Sigmoid colon (tissue), 7 donors: ENCODE measurements around the gene SLC10A6. TPM values are rescaled to one million over a fixed set of nuclear protein-coding genes. Genes with fewer than 3 reads are reported as not detected.

ENCODE experiments used
- DNase-seq: peaks from one replicate; pipeline ENCODE4 v3.0.0-alpha.2; 2019
- H3K27ac ChIP-seq, 4 donors: fragments of 200-600 bp; sonication (generic); one replicate each; pipeline ENCODE4 v1.5.1; 2016 to 2019; ENCODE audit warnings: mild to moderate bottlenecking in 1 of 4
- H3K27me3 ChIP-seq, 3 donors: fragments of 200-600 bp; sonication (generic); one replicate each; pipeline ENCODE4 v1.5.1; 2019; ENCODE audit warnings: mild to moderate bottlenecking in 1 of 3
- H3K36me3 ChIP-seq, 4 donors: fragments of 200-600 bp; sonication (generic); one replicate each; pipeline ENCODE4 v1.5.1; 2016 to 2019
- H3K4me1 ChIP-seq, 4 donors: fragments of 200-600 bp; sonication (generic); one replicate each; pipeline ENCODE4 v1.5.1; 2017 to 2019
- H3K4me3 ChIP-seq, 4 donors: fragments of 200-600 bp; sonication (generic); one replicate each; pipeline ENCODE4 v1.5.1; 2017 to 2019; ENCODE audit warnings: mild to moderate bottlenecking in 2 of 4, moderate library complexity in 1 of 4
- H3K9me3 ChIP-seq, 4 donors: fragments of 200-600 bp in 3 of 4; sonication (generic) in 3 of 4; one replicate each; pipeline versions ENCODE4 v1.5.1 to v1.6.1; 2013 to 2019
- EP300 ChIP-seq, 4 donors: sonication (generic); formaldehyde crosslinking; IDR thresholded peaks; one replicate each; pipeline ENCODE4 v1.6.1; 2017; ENCODE audit warnings: antibody characterized with exemption in 4 of 4
- POLR2A ChIP-seq, 2 donors: fragments of 450-650 bp; IDR thresholded peaks; one replicate each; pipeline ENCODE4 v1.6.1; 2016; ENCODE audit warnings: antibody characterized with exemption in 2 of 2, mild to moderate bottlenecking in 2 of 2, moderate library complexity in 2 of 2
- POLR2AphosphoS5 ChIP-seq, 4 donors: sonication (generic); formaldehyde crosslinking; IDR thresholded peaks; one replicate each; pipeline ENCODE4 v1.6.1; 2017; ENCODE audit warnings: antibody characterized with exemption in 4 of 4
- WGBS, 2 donors: extraction: QIAGEN DNeasy Blood & Tissue Kit; methylation state at CpG; one replicate each; pipeline ENCODE4 v1.1.7; 2013; 5-methylcytosine and 5-hydroxymethylcytosine counted together
- intact Hi-C: fragments of 100-400 bp; cut with DNase I; formaldehyde crosslinking; loops from one replicate; pipeline ENCODE4 v1.15.1; 2023
- polyA plus RNA-seq, 3 donors: library from polyadenylated mRNA; stranded (reverse); fragments of 200-250 nt; gene quantifications; one replicate each; pipeline ENCODE4 v1.2.3, GENCODE V29; 2013
- total RNA-seq, 4 donors: library from RNA; depleted of rRNA; stranded (reverse); fragments of >200 nt; gene quantifications; one replicate each; pipeline ENCODE4 v1.1.0, GENCODE V29; 2016
- TF ChIP-seq, protein P1 (sequence below), 4 experiments: fragments of 450-650 bp in 3 of 4; fragments of 200-600 bp in 1 of 4; IDR thresholded peaks; one replicate each; pipeline ENCODE4 v1.5.1; 2016 to 2019; ENCODE audit warnings: antibody characterized with exemption in 4 of 4, mild to moderate bottlenecking in 3 of 4, moderate library complexity in 2 of 4
- donor health status: healthy with polysubstance abuse.
- donor health status: Bipolar disorder and iron deficiency.
- donor health status: healthy.

Gene SLC10A6
- total and polyA plus RNA-seq, 7 donors: 0.20 to 2.8 (median 1.6) TPM; not detected in 3

DNA sequence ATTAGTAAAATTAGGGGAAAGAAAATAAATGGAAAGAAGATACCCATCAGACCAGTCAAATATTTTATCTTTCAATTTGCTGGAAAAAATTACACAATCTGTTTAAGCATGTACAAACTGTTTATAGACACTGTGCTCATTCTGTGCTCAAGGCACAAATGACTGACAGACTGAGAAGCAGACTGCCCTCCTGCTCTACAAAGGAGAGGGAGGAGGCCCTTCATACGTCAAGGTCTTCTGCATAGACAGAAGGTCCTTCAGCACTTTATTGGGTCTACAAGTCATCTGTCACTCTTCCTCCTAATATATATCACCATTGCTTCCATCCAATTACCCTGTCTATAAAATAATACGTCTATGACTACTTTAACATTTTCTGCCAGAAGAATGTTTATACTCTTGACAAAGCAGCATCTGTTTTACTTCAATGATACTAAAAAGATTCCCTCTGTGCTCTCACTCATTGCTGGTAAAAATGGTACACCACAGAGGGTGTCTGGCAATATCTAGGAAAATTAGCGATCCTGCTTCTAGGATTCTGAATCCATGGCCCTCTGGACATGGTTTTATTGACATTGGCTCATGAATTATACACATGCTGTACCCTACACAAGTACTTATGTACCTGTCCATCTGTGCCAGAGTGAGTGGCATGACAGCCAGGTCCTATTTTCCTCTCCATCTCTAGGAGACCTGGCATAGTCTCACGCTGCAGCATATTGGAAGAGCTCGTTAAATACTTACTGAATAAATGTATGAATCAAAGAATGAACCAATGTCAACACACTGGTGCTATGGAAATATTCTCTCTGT lies 11.3 kb downstream of the SLC10A6 start:
- Histone ChIP-seq H3K4me1 (peaks cover 0 to 10% (median 3%) of the 10 kb centered on the region in 4 donors), H3K27me3 (no peaks in the 10 kb centered on the region), H3K36me3 (no peaks in the 10 kb centered on the region), H3K27ac (no peak overlapping the region), H3K4me3 (no peak overlapping the region), H3K9me3 (no peaks in the 10 kb centered on the region)
- intact Hi-C loops: no loop called here
- no peak for DNase-seq
- TF ChIP-seq, protein P1, sequence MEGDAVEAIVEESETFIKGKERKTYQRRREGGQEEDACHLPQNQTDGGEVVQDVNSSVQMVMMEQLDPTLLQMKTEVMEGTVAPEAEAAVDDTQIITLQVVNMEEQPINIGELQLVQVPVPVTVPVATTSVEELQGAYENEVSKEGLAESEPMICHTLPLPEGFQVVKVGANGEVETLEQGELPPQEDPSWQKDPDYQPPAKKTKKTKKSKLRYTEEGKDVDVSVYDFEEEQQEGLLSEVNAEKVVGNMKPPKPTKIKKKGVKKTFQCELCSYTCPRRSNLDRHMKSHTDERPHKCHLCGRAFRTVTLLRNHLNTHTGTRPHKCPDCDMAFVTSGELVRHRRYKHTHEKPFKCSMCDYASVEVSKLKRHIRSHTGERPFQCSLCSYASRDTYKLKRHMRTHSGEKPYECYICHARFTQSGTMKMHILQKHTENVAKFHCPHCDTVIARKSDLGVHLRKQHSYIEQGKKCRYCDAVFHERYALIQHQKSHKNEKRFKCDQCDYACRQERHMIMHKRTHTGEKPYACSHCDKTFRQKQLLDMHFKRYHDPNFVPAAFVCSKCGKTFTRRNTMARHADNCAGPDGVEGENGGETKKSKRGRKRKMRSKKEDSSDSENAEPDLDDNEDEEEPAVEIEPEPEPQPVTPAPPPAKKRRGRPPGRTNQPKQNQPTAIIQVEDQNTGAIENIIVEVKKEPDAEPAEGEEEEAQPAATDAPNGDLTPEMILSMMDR (IDR thresholded peaks at IDR 0.05): no peak
- TF ChIP-seq POLR2AphosphoS5 (IDR thresholded peaks at IDR 0.05): peak in 2 of 4 donors; percentile 10 to 23
- 72 to 76% methylated on average over 5 of the region's 5 CpGs for WGBS, 2 donors

DNA sequence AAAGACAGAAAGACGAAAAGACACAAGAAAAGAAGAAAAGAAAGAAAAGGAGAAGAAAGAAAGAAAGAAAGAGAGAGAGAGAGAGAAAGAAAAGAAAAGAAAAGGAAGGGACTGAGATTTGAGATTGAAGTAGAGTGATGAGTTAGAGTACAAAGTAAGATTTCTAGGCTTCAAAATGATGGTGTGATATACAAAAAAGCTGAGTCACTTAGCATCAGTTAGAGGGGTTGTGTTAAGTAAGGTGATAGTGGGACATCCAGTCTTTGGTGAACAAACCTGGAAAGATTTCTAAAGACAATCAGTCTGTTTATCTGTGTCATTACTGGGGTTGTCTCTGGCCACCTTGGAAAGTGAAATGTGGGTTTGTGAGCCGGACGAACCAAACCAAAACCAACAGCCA lies 13.5 kb downstream of the SLC10A6 start:
- DNase-seq: no peak
- no peak overlapping the region for H3K27ac ChIP-seq
- H3K4me1 ChIP-seq: peaks cover 0 to 10% (median 3%) of the 10 kb centered on the region in 4 donors
- H3K27me3 ChIP-seq: no peaks in the 10 kb centered on the region
- no peak overlapping the region for H3K4me3 ChIP-seq
- WGBS, 2 donors: 76 to 88% methylated on average over 3 of the region's 3 CpGs
- H3K9me3 ChIP-seq: no peaks in the 10 kb centered on the region
- TF ChIP-seq POLR2AphosphoS5 (IDR thresholded peaks at IDR 0.05) (no peak), POLR2A (IDR thresholded peaks at IDR 0.05) (no peak), EP300 (IDR thresholded peaks at IDR 0.05) (no peak)
- TF ChIP-seq, protein P1 (IDR thresholded peaks at IDR 0.05): no peak
- intact Hi-C loops: no loop called here
- no peaks in the 10 kb centered on the region for H3K36me3 ChIP-seq

DNA sequence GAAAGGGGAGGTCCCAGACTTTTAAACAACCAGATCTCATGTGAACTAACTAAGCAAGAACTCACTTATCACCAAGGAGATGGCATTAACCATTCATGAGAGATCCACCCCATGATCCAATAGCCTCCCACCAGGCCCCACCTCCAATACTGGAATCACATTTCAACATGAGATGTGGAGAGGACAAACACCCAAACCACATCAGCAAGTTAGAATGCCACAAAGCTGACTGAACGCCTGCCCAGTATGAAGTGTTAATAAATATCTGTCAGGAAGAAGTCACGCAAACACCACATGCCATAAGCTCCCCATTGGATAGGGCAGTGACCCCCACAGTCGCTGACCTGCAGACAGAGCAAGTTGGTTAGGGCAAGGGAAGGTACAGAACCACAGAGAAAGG lies 14.3 kb downstream of the SLC10A6 start:
- Histone ChIP-seq H3K27me3 (no peaks in the 10 kb centered on the region), H3K4me3 (no peak overlapping the region), H3K9me3 (no peaks in the 10 kb centered on the region), H3K4me1 (peaks cover 0 to 10% (median 3%) of the 10 kb centered on the region in 4 donors), H3K27ac (no peak overlapping the region), H3K36me3 (no peaks in the 10 kb centered on the region)
- 86 to 88% methylated on average over 3 of the region's 3 CpGs for WGBS, 2 donors
- DNase-seq: no peak
- TF ChIP-seq POLR2A (IDR thresholded peaks at IDR 0.05) (no peak), POLR2AphosphoS5 (IDR thresholded peaks at IDR 0.05) (no peak), EP300 (IDR thresholded peaks at IDR 0.05) (no peak)
- TF ChIP-seq, protein P1 (IDR thresholded peaks at IDR 0.05): no peak
- intact Hi-C loops: no loop called here

DNA sequence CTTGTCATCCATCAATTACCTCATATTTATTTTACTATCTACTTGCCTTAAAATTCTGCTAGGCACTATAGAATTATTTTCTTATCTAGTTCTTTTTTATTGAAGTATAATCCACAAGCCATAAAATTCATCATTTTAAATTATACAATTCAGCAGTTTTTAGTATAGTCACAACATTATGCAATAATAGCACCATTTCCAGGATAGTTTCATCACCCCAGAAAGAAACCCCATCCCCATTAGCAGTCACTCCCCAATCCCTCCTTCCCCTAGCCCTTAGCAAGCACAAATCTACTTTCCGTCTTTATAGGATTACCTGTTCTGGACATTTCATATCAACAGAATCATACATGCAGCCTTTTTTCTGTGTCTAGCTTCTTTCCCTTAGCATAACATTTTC lies 15.6 kb downstream of the SLC10A6 start:
- Histone ChIP-seq H3K4me1 (peaks cover 0 to 10% (median 3%) of the 10 kb centered on the region in 4 donors), H3K27ac (no peak overlapping the region), H3K27me3 (no peaks in the 10 kb centered on the region), H3K9me3 (no peaks in the 10 kb centered on the region), H3K4me3 (no peak overlapping the region), H3K36me3 (no peaks in the 10 kb centered on the region)
- 96% methylated on average over 1 of the region's 1 CpG for WGBS, 2 donors
- DNase-seq: no peak
- TF ChIP-seq POLR2AphosphoS5 (IDR thresholded peaks at IDR 0.05): no peak
- intact Hi-C loops: no loop called here

DNA sequence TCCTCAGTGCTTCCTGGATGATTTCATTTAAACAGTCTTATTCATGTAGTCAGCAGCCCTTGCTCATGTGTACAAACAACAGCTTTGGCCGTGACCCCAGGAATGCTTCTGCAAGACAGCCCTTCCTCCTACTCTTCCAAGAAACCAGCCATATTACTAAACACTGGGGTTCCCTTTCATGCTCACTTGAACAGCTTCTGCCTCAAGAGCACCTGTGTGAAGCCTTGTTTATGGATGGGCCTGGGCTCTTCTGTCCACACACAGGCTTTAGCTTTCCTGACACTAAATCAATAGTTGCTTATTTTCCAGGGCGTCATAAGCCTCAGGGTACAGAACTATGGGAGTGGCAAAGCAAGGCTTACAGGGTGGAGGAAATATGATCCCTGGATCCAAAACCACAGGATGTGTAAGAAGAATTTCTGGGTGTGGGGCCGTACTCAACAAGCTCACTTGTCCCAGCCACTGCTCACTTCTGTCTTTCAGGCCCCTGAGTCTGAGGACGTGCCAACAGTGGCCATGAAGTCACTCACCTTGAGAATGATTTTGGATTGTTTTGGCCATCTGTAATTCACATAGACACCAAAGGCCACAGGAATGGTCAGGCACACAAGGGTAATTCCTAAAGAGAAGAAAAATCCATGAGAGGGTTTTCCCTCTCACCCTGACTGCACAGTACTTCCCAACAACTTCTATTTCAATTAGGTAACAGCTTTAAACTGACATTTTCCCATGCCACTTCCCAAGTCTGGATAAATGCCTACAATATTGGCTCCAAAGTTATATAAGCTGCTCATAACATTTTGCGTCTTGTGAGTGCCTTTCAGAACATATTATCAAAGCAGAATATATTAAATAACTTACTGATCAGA lies 17.7 kb downstream of the SLC10A6 start:
- H3K27ac ChIP-seq: no peak overlapping the region
- no peaks in the 10 kb centered on the region for H3K4me1 ChIP-seq
- no peak for DNase-seq
- H3K36me3 ChIP-seq: no peaks in the 10 kb centered on the region
- WGBS, 2 donors: 83 to 86% methylated on average over 5 of the region's 5 CpGs
- intact Hi-C loops: no loop called here
- TF ChIP-seq, protein P1 (IDR thresholded peaks at IDR 0.05): no peak
- TF ChIP-seq POLR2AphosphoS5 (IDR thresholded peaks at IDR 0.05) (no peak), EP300 (IDR thresholded peaks at IDR 0.05) (no peak), POLR2A (IDR thresholded peaks at IDR 0.05) (no peak)
- no peak overlapping the region for H3K4me3 ChIP-seq
- H3K27me3 ChIP-seq: no peaks in the 10 kb centered on the region
- no peaks in the 10 kb centered on the region for H3K9me3 ChIP-seq
